Neutrophil (primary cell): ENCODE measurements around the gene PLXDC2.

Experiments
- H3K27ac ChIP-seq: fragments of 200-600 bp; sonication (generic); 2 replicates; pipeline ENCODE4 v1.5.1; 2016; ENCODE audit warnings: mild to moderate bottlenecking, moderate library complexity
- H3K27me3 ChIP-seq: fragments of 200-600 bp; sonication (generic); 2 replicates; pipeline ENCODE4 v1.6.0; 2016; ENCODE audit warnings: mild to moderate bottlenecking
- H3K36me3 ChIP-seq: fragments of 200-600 bp; sonication (generic); 2 replicates; pipeline ENCODE4 v1.5.1; 2017
- H3K4me1 ChIP-seq, 2 experiments: fragments of 200-600 bp in 1 of 2; sonication (generic) in 1 of 2; 1 replicate in 1 of 2; 2 replicates in 1 of 2; pipeline versions ENCODE4 v1.5.1 to v1.6.1; 2013 to 2016; ENCODE audit warnings: low read depth in 1 of 2, low read length in 1 of 2, mild to moderate bottlenecking in 1 of 2, moderate library complexity in 1 of 2; ENCODE audit not compliant: control insufficient read depth in 1 of 2, insufficient read depth in 1 of 2
- H3K4me3 ChIP-seq, 2 experiments: fragments of 200-600 bp in 1 of 2; sonication (generic) in 1 of 2; 1 replicate in 1 of 2; 2 replicates in 1 of 2; pipeline ENCODE4 v1.5.1; 2013 to 2016; ENCODE audit warnings: low read depth in 1 of 2, low read length in 1 of 2, mild to moderate bottlenecking in 1 of 2, moderate library complexity in 1 of 2
- H3K9me3 ChIP-seq: fragments of 200-600 bp; sonication (generic); 2 replicates; pipeline ENCODE4 v1.5.1; 2016
- CTCF ChIP-seq: fragments of 200-600 bp; sonication (generic); IDR thresholded peaks from 2 replicates; pipeline ENCODE4 v1.5.1; 2016; ENCODE audit warnings: antibody characterized with exemption

Gene PLXDC2

GRCh38 chr10:20048161-20048560 is 231.9 kb downstream of the PLXDC2 start:
- TF ChIP-seq CTCF = no peak
- no peaks in the 10 kb centered on the region for H3K27me3 ChIP-seq
- H3K4me3 ChIP-seq = no peak overlapping the region
- no peaks in the 10 kb centered on the region for H3K9me3 ChIP-seq
- H3K36me3 ChIP-seq = no peaks in the 10 kb centered on the region
- no peaks in the 10 kb centered on the region for H3K4me1 ChIP-seq
- no peak overlapping the region for H3K27ac ChIP-seq

GRCh38 chr10:20058135-20058534 is 241.9 kb downstream of the PLXDC2 start:
- Histone ChIP-seq H3K27ac (no peak overlapping the region), H3K36me3 (no peaks in the 10 kb centered on the region), H3K4me1 (no peaks in the 10 kb centered on the region), H3K9me3 (no peaks in the 10 kb centered on the region), H3K27me3 (no peaks in the 10 kb centered on the region), H3K4me3 (no peak overlapping the region)
- no peak for TF ChIP-seq CTCF

GRCh38 chr10:20059084-20059835 is 243.0 kb downstream of the PLXDC2 start:
- Histone ChIP-seq H3K36me3 (no peaks in the 10 kb centered on the region), H3K9me3 (no peaks in the 10 kb centered on the region), H3K4me3 (no peak overlapping the region)

GRCh38 chr10:20065814-20066213 is 249.6 kb downstream of the PLXDC2 start:
- no peaks in the 10 kb centered on the region for H3K4me1 ChIP-seq
- H3K27me3 ChIP-seq = no peaks in the 10 kb centered on the region
- H3K27ac ChIP-seq = no peak overlapping the region
- no peaks in the 10 kb centered on the region for H3K9me3 ChIP-seq
- no peaks in the 10 kb centered on the region for H3K36me3 ChIP-seq
- H3K4me3 ChIP-seq = no peak overlapping the region
- TF ChIP-seq CTCF = no peak

More at GRCh38 chr10:20059084-20059835, 243.0 kb downstream of the PLXDC2 start:
- Histone ChIP-seq H3K4me1 (no peaks in the 10 kb centered on the region), H3K27me3 (no peaks in the 10 kb centered on the region), H3K27ac (no peak overlapping the region)
- no peak for TF ChIP-seq CTCF

- no peaks in the 10 kb centered on the region for H3K36me3 ChIP-seq
- no peaks in the 10 kb centered on the region for H3K4me1 ChIP-seq
- H3K27me3 ChIP-seq = no peaks in the 10 kb centered on the region
- H3K27ac ChIP-seq = no peak overlapping the region
- H3K9me3 ChIP-seq = no peaks in the 10 kb centered on the region
- no peak for TF ChIP-seq CTCF
- no peak overlapping the region for H3K4me3 ChIP-seq
These were observed 256.9 kb downstream of the PLXDC2 start for GRCh38 chr10:20073167-20073566.
